Ishikawa (cell line): ENCODE measurements around the gene DMD.

Experiments
- CEBPB ChIP-seq: IDR thresholded peaks from 2 replicates; pipeline ENCODE4 v1.6.1; 2012
- CREB1 ChIP-seq: IDR thresholded peaks from 2 replicates; pipeline ENCODE4 v1.6.1; 2012; ENCODE audit warnings: low read depth
- EGR1 ChIP-seq: IDR thresholded peaks from 2 replicates; pipeline ENCODE4 v1.6.1; 2012
- EP300 ChIP-seq: IDR thresholded peaks from 2 replicates; pipeline ENCODE4 v1.6.1; 2012; ENCODE audit warnings: borderline replicate concordance
- FOXM1 ChIP-seq: IDR thresholded peaks from 2 replicates; pipeline ENCODE4 v1.6.1; 2012; ENCODE audit warnings: low read depth, borderline replicate concordance
- MAX ChIP-seq: IDR thresholded peaks from 2 replicates; pipeline ENCODE4 v1.6.1; 2012
- NFIC ChIP-seq: IDR thresholded peaks from 2 replicates; pipeline ENCODE4 v1.6.1; 2012
- RAD21 ChIP-seq: IDR thresholded peaks from 2 replicates; pipeline ENCODE4 v1.6.1; 2012; ENCODE audit warnings: low read depth
- REST ChIP-seq: IDR thresholded peaks from 2 replicates; pipeline ENCODE4 v1.6.1; 2012; ENCODE audit warnings: low read depth, mild to moderate bottlenecking
- TAF1 ChIP-seq: IDR thresholded peaks from 2 replicates; pipeline ENCODE4 v1.6.1; 2012; ENCODE audit warnings: low read depth, mild to moderate bottlenecking
- TCF12 ChIP-seq: IDR thresholded peaks from 2 replicates; pipeline ENCODE4 v1.6.1; 2012; ENCODE audit warnings: low read depth
- TEAD4 ChIP-seq: IDR thresholded peaks from 2 replicates; pipeline ENCODE4 v1.6.1; 2012
- USF1 ChIP-seq: IDR thresholded peaks from 2 replicates; pipeline ENCODE4 v1.6.1; 2012
- YY1 ChIP-seq: IDR thresholded peaks from 2 replicates; pipeline ENCODE4 v1.6.1; 2012; ENCODE audit warnings: low read depth
- ZBTB7A ChIP-seq: IDR thresholded peaks from 2 replicates; pipeline ENCODE4 v1.6.1; 2012; ENCODE audit warnings: low read depth

The DMD gene

GRCh38 chrX:31500921-31501320 lies 1710.4 kb downstream of the DMD start:
- TF ChIP-seq EP300 = no peak
- TF ChIP-seq REST = no peak
- no peak for TF ChIP-seq TAF1
- no peak for TF ChIP-seq RAD21
- no peak for TF ChIP-seq YY1
- TF ChIP-seq TEAD4 = no peak
- no peak for TF ChIP-seq FOXM1
- TF ChIP-seq TCF12 = no peak
- no peak for TF ChIP-seq ZBTB7A
- no peak for TF ChIP-seq USF1
- TF ChIP-seq NFIC = no peak
- TF ChIP-seq CREB1 = no peak
- TF ChIP-seq CEBPB = no peak
- no peak for TF ChIP-seq MAX
- TF ChIP-seq EGR1 = no peak

- TF ChIP-seq REST (no peak), YY1 (no peak), RAD21 (no peak), TAF1 (no peak), TCF12 (no peak), MAX (no peak), USF1 (no peak), CEBPB (no peak)
These were observed 1712.2 kb downstream of the DMD start for GRCh38 chrX:31499109-31499508.

- no peak for TF ChIP-seq NFIC
- no peak for TF ChIP-seq CREB1
- TF ChIP-seq YY1 = no peak
- no peak for TF ChIP-seq ZBTB7A
- no peak for TF ChIP-seq EGR1
- TF ChIP-seq TCF12 = no peak
- no peak for TF ChIP-seq USF1
- no peak for TF ChIP-seq TEAD4
- no peak for TF ChIP-seq REST
- no peak for TF ChIP-seq EP300
- TF ChIP-seq FOXM1 = no peak
- no peak for TF ChIP-seq MAX
- no peak for TF ChIP-seq CEBPB
- no peak for TF ChIP-seq RAD21
- TF ChIP-seq TAF1 = no peak
These were observed 1714.3 kb downstream of the DMD start for GRCh38 chrX:31497086-31497485.

GRCh38 chrX:31487951-31488350 lies 1723.4 kb downstream of the DMD start:
- TF ChIP-seq TCF12 = no peak
- TF ChIP-seq CREB1 = no peak
- TF ChIP-seq EGR1 = no peak
- no peak for TF ChIP-seq TAF1
- no peak for TF ChIP-seq ZBTB7A
- no peak for TF ChIP-seq EP300
- no peak for TF ChIP-seq MAX
- no peak for TF ChIP-seq CEBPB
- no peak for TF ChIP-seq YY1
